HCT116 (cell line): ENCODE measurements around the gene SLC34A3. TPM values are rescaled to one million over a fixed set of nuclear protein-coding genes. Genes with fewer than 3 reads are reported as not detected.
"Not testable (repeated sequence)": the region's sequence is repeated elsewhere in the genome, so short reads cannot be mapped to it uniquely, and the experiment has no call there.

Experiments used
- ATAC-seq: fragments of 200-7000 bp; cut with Tn5 transposase; 2 replicates; pipeline ENCODE4 v1.9.1; 2020; ENCODE audit warnings: mild to moderate bottlenecking, moderate library complexity
- BruUV-seq: library from RNA; stranded (reverse); fragments of 400-500 nt; replicated peaks from 2 replicates; lab custom pipeline; 2021; lab: Mats Ljungman, UMichigan
- CTCF ChIA-PET: fragments of 300-600 bp; sonication (Branson Sonifier 250); formaldehyde crosslinking; loops from one replicate; lab custom pipeline; 2021; ENCODE audit warnings: antibody characterized with exemption; lab: Charles Lee
- POLR2A ChIA-PET: fragments of 300-600, 350-600 bp; sonication (Branson Sonifier 250); formaldehyde crosslinking; loops from one replicate; lab custom pipeline; 2021; ENCODE audit warnings: antibody characterized with exemption; lab: Charles Lee
- RAD21 ChIA-PET, 2 experiments: fragments of 300-600 bp; sonication (Branson Sonifier 250); formaldehyde crosslinking; loops; one replicate each; lab custom pipeline; 2023; ENCODE audit warnings: low total read pairs in 2 of 2; ENCODE audit not compliant: uncharacterized antibody in 2 of 2, unreplicated experiment in 2 of 2, low non-redundant PET in 1 of 2; lab: Charles Lee
- DNase-seq: peaks from one replicate; pipeline ENCODE4 v3.0.0-alpha.2; 2010; ENCODE audit warnings: low read depth, low spot score
- H2AFZ ChIP-seq: fragments of 200-600 bp; shearing (Covaris generic), sonication (generic); 2 replicates; pipeline ENCODE4 v1.6.1; 2017; ENCODE audit warnings: low read depth, mixed run types, mixed read lengths, antibody characterized with exemption, low read length; ENCODE audit not compliant: poor library complexity, severe bottlenecking
- H3K27ac ChIP-seq: 2 replicates; pipeline ENCODE4 v1.5.1; 2012; ENCODE audit warnings: low read depth, low read length
- H3K27me3 ChIP-seq: fragments of 200-600 bp; sonication (generic); 2 replicates; pipeline ENCODE4 v1.6.1; 2016; ENCODE audit warnings: mixed run types, low read length, mixed read lengths; ENCODE audit not compliant: insufficient read depth
- H3K36me3 ChIP-seq, 2 experiments: fragments of 200-500 bp in 1 of 2; fragments of 200-600 bp in 1 of 2; sonication (Bioruptor generic) in 1 of 2; sonication (generic) in 1 of 2; 2 replicates each; pipeline versions ENCODE4 v1.5.1 to v1.6.1; 2014 to 2016; ENCODE audit warnings: low read length in 2 of 2, inconsistent platforms in 1 of 2, mixed read lengths in 1 of 2, mixed run types in 1 of 2; ENCODE audit not compliant: insufficient read depth in 2 of 2, control insufficient read depth in 1 of 2
- H3K4me1 ChIP-seq, 2 experiments: fragments of 200-600 bp in 1 of 2; sonication (generic) in 1 of 2; 2 replicates each; pipeline versions ENCODE4 v1.5.1 to v1.6.1; 2012 to 2017; ENCODE audit warnings: low read length in 2 of 2, inconsistent platforms in 1 of 2, mild to moderate bottlenecking in 1 of 2, mixed read lengths in 1 of 2, mixed run types in 1 of 2, moderate library complexity in 1 of 2; ENCODE audit not compliant: insufficient read depth in 2 of 2, control insufficient read depth in 1 of 2
- H3K4me2 ChIP-seq: fragments of 200-600 bp; sonication (generic); 2 replicates; pipeline ENCODE4 v1.6.1; 2017; ENCODE audit warnings: mixed run types, low read length, mixed read lengths
- H3K4me3 ChIP-seq, 2 experiments: fragments of 200-600 bp in 1 of 2; sonication (generic) in 1 of 2; replicated peaks in 1 of 2; 2 replicates each; pipeline ENCODE4 v1.5.1; 2011 to 2016; ENCODE audit warnings: low read length in 2 of 2, control low read depth in 1 of 2, low read depth in 1 of 2, mild to moderate bottlenecking in 1 of 2, mixed read lengths in 1 of 2, mixed run types in 1 of 2
- H3K79me2 ChIP-seq: fragments of 200-600 bp; sonication (generic); 2 replicates; pipeline ENCODE4 v1.6.1; 2017; ENCODE audit warnings: mild to moderate bottlenecking, mixed run types, low read length, moderate library complexity, mixed read lengths; ENCODE audit not compliant: insufficient read depth
- H3K9ac ChIP-seq: fragments of 200-600 bp; sonication (generic); 2 replicates; pipeline ENCODE4 v1.6.1; 2016; ENCODE audit warnings: low read length, mixed read lengths
- H3K9me2 ChIP-seq: fragments of 200-600 bp; sonication (generic), shearing (Covaris generic); 2 replicates; pipeline ENCODE4 v1.6.1; 2017; ENCODE audit warnings: mixed run types, mild to moderate bottlenecking, moderate library complexity; ENCODE audit not compliant: insufficient read depth
- H3K9me3 ChIP-seq, 2 experiments: fragments of 200-500 bp in 1 of 2; fragments of 200-600 bp in 1 of 2; sonication (Bioruptor generic) in 1 of 2; sonication (generic) in 1 of 2; 2 replicates each; pipeline ENCODE4 v1.6.1; 2014 to 2017; ENCODE audit warnings: low read length in 2 of 2, mixed read lengths in 2 of 2, inconsistent platforms in 1 of 2, low read depth in 1 of 2, mild to moderate bottlenecking in 1 of 2, mixed run types in 1 of 2, moderate library complexity in 1 of 2; ENCODE audit not compliant: control insufficient read depth in 1 of 2, insufficient read depth in 1 of 2
- H4K20me1 ChIP-seq: fragments of 200-600 bp; sonication (generic), shearing (Covaris generic); 2 replicates; pipeline ENCODE4 v1.6.1; 2017; ENCODE audit warnings: mixed run types, mild to moderate bottlenecking, moderate library complexity; ENCODE audit not compliant: insufficient read depth
- ELF1 ChIP-seq: IDR thresholded peaks from 2 replicates; pipeline ENCODE4 v1.6.1; 2012; ENCODE audit warnings: low read depth, borderline replicate concordance
- JUND ChIP-seq: IDR thresholded peaks from 2 replicates; pipeline ENCODE4 v1.6.1; 2012
- POLR2A ChIP-seq: IDR thresholded peaks from 2 replicates; pipeline ENCODE4 v1.7.0; 2011; ENCODE audit warnings: borderline replicate concordance; ENCODE audit not compliant: insufficient read depth, insufficient read length; ENCODE audit errors: extremely low read depth
- POLR2AphosphoS5 ChIP-seq: IDR thresholded peaks from 2 replicates; pipeline ENCODE4 v1.6.1; 2011; ENCODE audit warnings: mild to moderate bottlenecking, low read depth, low read length, moderate library complexity
- RAD21 ChIP-seq: IDR thresholded peaks from 2 replicates; pipeline ENCODE4 v1.6.1; 2012; ENCODE audit warnings: low read depth, mild to moderate bottlenecking
- YY1 ChIP-seq: IDR thresholded peaks from 2 replicates; pipeline ENCODE4 v1.6.1; 2011; ENCODE audit warnings: low read length, low read depth, moderate library complexity, mild to moderate bottlenecking; ENCODE audit not compliant: insufficient replicate concordance; ENCODE audit errors: extremely low read depth
- ZFX ChIP-seq: fragments of 450-650 bp; IDR thresholded peaks from 2 replicates; pipeline ENCODE4 v1.6.1; 2017
- intact Hi-C: fragments of 100-400 bp; cut with micrococcal nuclease; formaldehyde crosslinking; loops from 2 replicates; pipeline ENCODE4 v1.10.0; 2022
- total RNA-seq: library from RNA; stranded (reverse); gene quantifications from one replicate; pipeline ENCODE4 v1.2.1, GENCODE V29; 2021; ENCODE audit not compliant: unreplicated experiment

The SLC34A3 gene
- total RNA-seq, 1 experiment from 2014 or later: 0.15 TPM

DNA sequence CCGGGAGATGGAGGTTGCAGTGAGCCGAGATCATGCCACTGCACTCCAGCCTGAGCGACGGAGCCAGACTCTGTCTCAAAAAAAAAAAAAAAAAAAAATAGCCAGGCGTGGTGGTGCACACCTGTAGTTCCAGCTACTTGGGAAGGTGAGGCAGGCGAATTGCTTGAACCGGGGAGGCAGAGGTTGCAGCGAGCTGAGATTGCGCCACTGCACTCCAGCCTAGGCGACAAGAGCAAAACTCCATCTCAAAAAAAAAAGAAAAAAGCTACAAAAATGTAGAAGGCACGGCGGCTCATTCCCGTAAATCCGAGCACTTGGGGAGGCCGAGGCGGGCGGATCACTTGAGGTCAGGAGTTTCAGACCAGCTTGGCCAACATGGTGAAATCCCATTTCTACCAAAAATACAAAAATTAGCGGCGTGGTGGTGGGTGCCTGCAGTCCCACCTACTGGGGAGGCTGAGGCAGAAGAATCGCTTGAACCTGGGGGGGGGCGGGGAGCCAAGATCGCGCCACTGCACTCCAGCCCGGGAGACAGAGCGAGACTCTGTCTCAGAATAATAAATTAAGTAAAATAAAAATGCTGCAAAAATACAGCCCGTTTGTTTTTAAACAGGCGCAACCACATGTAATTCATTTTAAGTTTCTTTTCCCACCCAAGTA lies 9.0 kb downstream of the SLC34A3 start:
- H3K4me1 ChIP-seq: peaks cover 31 to 61% of the 10 kb centered on the region in 2 experiments
- not testable (repeated sequence) for H2AFZ ChIP-seq
- BruUV-seq: TSS peak; percentile 71

DNA sequence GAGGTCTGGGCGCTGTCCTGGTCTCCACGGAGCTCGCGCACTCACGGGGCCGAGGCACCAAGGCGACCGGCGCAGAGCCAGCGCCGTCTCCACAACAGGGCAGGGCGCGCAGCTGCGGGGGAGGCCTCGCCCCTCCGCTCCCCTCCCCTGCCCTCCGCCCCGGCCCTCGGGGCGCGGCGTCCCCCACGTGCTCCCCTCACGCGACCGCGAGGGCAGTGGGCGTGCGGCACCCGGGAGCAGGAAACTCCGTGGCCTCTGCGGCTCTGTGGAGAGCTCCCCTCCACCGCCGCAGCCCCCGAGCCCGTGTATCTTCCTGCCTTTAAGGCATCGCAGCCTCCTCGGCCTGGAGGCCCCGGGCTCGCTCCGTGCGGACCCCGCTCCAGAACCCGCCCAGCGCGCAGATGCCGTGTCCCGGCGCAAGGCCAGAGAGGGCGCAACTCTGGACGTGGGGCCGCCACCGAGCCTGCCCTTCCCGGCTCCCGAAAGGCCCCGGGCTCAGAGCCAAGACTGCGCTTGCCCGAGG lies 9.7 kb downstream of the SLC34A3 start:
- ChIA-PET CTCF (interaction anchor here (1.0 to 1.9 kb wide), 5 partner anchors 14 to 211 kb away, joined by 3 to 10 read pairs (median 5); partner anchors contain the start of gene MAN1B1), RAD21 (no interaction called here), POLR2A (interaction anchor here (0.6 to 1.9 kb wide), 30 partner anchors 9 to 292 kb away, joined by 3 to 39 read pairs (median 5); partner anchors contain the start of genes ANAPC2, DPP7, ENTPD2 and ENTPD8)
- DNase-seq (no peak), ATAC-seq (peak; percentile 37)
- H3K9me2 ChIP-seq: no peaks in the 10 kb centered on the region
- peak overlapping the region; percentile 97 for H3K9ac ChIP-seq
- BruUV-seq: no TSS peak
- H2AFZ ChIP-seq: no peak overlapping the region
- peaks cover 21% of the 10 kb centered on the region; the same call in 1 of the 2 replicates for H4K20me1 ChIP-seq
- intact Hi-C loops: no loop called here
- TF ChIP-seq YY1 (peak; percentile 25), ELF1 (no peak), ZFX (peak; percentile 97), RAD21 (no peak), POLR2AphosphoS5 (peak; percentile 64), JUND (no peak), POLR2A (peak; percentile 64)
- H3K27me3 ChIP-seq: no peaks in the 10 kb centered on the region
- peak overlapping the region; percentile 100 for H3K27ac ChIP-seq
- peaks cover 11 to 21% of the 10 kb centered on the region in 2 experiments for H3K36me3 ChIP-seq
- peaks cover 40% of the 10 kb centered on the region for H3K79me2 ChIP-seq
- peak overlapping the region; percentile 69 to 73 for H3K4me3 ChIP-seq
- no peaks in the 10 kb centered on the region for H3K9me3 ChIP-seq
- peak overlapping the region; percentile 79 for H3K4me2 ChIP-seq
- H3K4me1 ChIP-seq: peaks cover 31 to 61% of the 10 kb centered on the region in 2 experiments

More for the DNA sequence above, 9.0 kb downstream of the SLC34A3 start:
- intact Hi-C loops, H3K9me2 ChIP-seq, ATAC-seq, H3K27me3 ChIP-seq, DNase-seq, H3K9me3 ChIP-seq: not testable (repeated sequence)
- Histone ChIP-seq H4K20me1 (peaks cover 21% of the 10 kb centered on the region; the same call in 1 of the 2 replicates), H3K9ac (peak overlapping the region; percentile 97), H3K4me3 (peak overlapping the region; percentile 69 to 73), H3K79me2 (peaks cover 40% of the 10 kb centered on the region), H3K4me2 (peak overlapping the region; percentile 79), H3K36me3 (peaks cover 11 to 21% of the 10 kb centered on the region in 2 experiments), H3K27ac (peak overlapping the region; percentile 100)
- ChIA-PET POLR2A (interaction anchor here (0.7 to 1.9 kb wide), 12 partner anchors 10 to 169 kb away, joined by 3 to 39 read pairs (median 5); partner anchors contain the start of genes NELFB, NRARP, RNF224 and SAPCD2), RAD21 (interaction anchor here in 1 of 2 experiments (0.7 kb wide), 1 partner anchor 13 kb away, joined by 3 read pairs; the partner anchor contains the start of gene RNF224), CTCF (interaction anchor here (1.9 kb wide), 1 partner anchor 210 kb away, joined by 4 read pairs; no protein-coding TSS in a partner anchor)
